Measurements from ENCODE around the gene COL26A1. TPM values are rescaled to one million over a fixed set of nuclear protein-coding genes. Genes with fewer than 3 reads are reported as not detected.

Gene COL26A1
- total and polyA plus RNA-seq, 2 experiments from 2014 or later: 11.6 to 19.1 TPM

DNA sequence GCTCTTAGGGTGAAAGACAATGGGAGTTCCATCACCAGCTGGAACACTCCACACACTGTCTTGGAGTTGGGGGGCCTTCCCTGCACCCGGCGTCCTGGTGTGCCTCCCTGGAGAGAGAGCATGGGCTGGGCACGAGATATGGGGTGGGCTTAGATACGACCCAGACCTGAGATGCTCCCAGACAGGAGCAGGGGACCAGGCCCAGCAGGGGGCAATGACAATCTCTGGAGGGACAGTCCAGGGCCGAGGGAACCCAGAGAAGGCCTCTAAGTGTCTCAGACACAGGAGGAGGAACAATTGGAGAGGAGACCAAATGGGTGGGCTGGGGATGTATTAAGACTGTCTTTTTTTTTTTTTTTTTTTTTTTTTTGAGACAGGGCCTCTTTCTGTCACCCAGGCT, 226.4 kb downstream of the COL26A1 start:
- TF ChIP-seq EZH2 (IDR thresholded peaks at IDR 0.05; ENCODE audit: borderline replicate concordance): no peak
- TF ChIP-seq CTCF (IDR thresholded peaks at IDR 0.05; ENCODE audit: poor library complexity): no peak
- TF ChIP-seq EZH2phosphoT487 (IDR thresholded peaks at IDR 0.05; ENCODE audit: low read depth, severe bottlenecking, unreplicated experiment): no peak

GRCh38 chr7:101589976-101590662, 227.4 kb downstream of the COL26A1 start:
- no peak overlapping the region for H2AFZ ChIP-seq
- no peaks in the 10 kb centered on the region for H4K20me1 ChIP-seq (ENCODE audit: insufficient read depth, poor library complexity, severe bottlenecking)
- H3K4me3 ChIP-seq: no peak overlapping the region
- H3K9me3 ChIP-seq (ENCODE audit: low read depth): no peaks in the 10 kb centered on the region
- H3K79me2 ChIP-seq: no peaks in the 10 kb centered on the region
- no peaks in the 10 kb centered on the region for H3K27me3 ChIP-seq
- no peak overlapping the region for H3K27ac ChIP-seq
- H3K4me1 ChIP-seq (ENCODE audit: insufficient read depth): peaks cover 34% of the 10 kb centered on the region
- TF ChIP-seq EZH2phosphoT487 (IDR thresholded peaks at IDR 0.05; ENCODE audit: low read depth, severe bottlenecking, unreplicated experiment): no peak
- TF ChIP-seq CTCF (IDR thresholded peaks at IDR 0.05; ENCODE audit: poor library complexity): no peak
- no peak for TF ChIP-seq EZH2 (IDR thresholded peaks at IDR 0.05; ENCODE audit: borderline replicate concordance)
- no peaks in the 10 kb centered on the region for H3K9me2 ChIP-seq (replicated peaks; ENCODE audit: insufficient read depth)
- H3K36me3 ChIP-seq (replicated peaks; ENCODE audit: insufficient read depth, low read depth): no peaks in the 10 kb centered on the region
- no peak for DNase-seq (ENCODE audit: low spot score)
- 84% methylated on average over 15 of the region's 15 CpGs for WGBS (ENCODE audit: low lambda C conversion rate, missing lambda C conversion rate)
- H3K4me2 ChIP-seq: no peak overlapping the region

More for the DNA sequence above, 226.4 kb downstream of the COL26A1 start:
- Histone ChIP-seq H3K4me3 (no peak overlapping the region), H4K20me1 (ENCODE audit: insufficient read depth, poor library complexity, severe bottlenecking) (no peaks in the 10 kb centered on the region), H2AFZ (no peak overlapping the region), H3K9me2 (replicated peaks; ENCODE audit: insufficient read depth) (no peaks in the 10 kb centered on the region), H3K27ac (peak overlapping the region; percentile 87), H3K36me3 (replicated peaks; ENCODE audit: insufficient read depth, low read depth) (no peaks in the 10 kb centered on the region), H3K9me3 (ENCODE audit: low read depth) (no peaks in the 10 kb centered on the region), H3K27me3 (no peaks in the 10 kb centered on the region), H3K4me1 (ENCODE audit: insufficient read depth) (peaks cover 34% of the 10 kb centered on the region), H3K4me2 (no peak overlapping the region), H3K79me2 (no peaks in the 10 kb centered on the region)
- DNase-seq (ENCODE audit: low spot score): no peak
- 65% methylated on average over 5 of the region's 5 CpGs for WGBS (ENCODE audit: low lambda C conversion rate, missing lambda C conversion rate)

- no peak for DNase-seq (ENCODE audit: low spot score)
Measured at GRCh38 chr7:101590663-101591435, 228.2 kb downstream of the COL26A1 start.

More at GRCh38 chr7:101590663-101591435, 228.2 kb downstream of the COL26A1 start:
- Histone ChIP-seq H3K4me1 (ENCODE audit: insufficient read depth) (peaks cover 26% of the 10 kb centered on the region), H3K27ac (no peak overlapping the region), H3K9me3 (ENCODE audit: low read depth) (no peaks in the 10 kb centered on the region), H3K9me2 (replicated peaks; ENCODE audit: insufficient read depth) (no peaks in the 10 kb centered on the region), H3K4me3 (no peak overlapping the region), H3K27me3 (no peaks in the 10 kb centered on the region), H3K4me2 (no peak overlapping the region), H3K36me3 (replicated peaks; ENCODE audit: insufficient read depth, low read depth) (no peaks in the 10 kb centered on the region), H2AFZ (no peak overlapping the region), H4K20me1 (ENCODE audit: insufficient read depth, poor library complexity, severe bottlenecking) (no peaks in the 10 kb centered on the region), H3K79me2 (no peaks in the 10 kb centered on the region)
- no peak for TF ChIP-seq EZH2phosphoT487 (IDR thresholded peaks at IDR 0.05; ENCODE audit: low read depth, severe bottlenecking, unreplicated experiment)
- TF ChIP-seq CTCF (IDR thresholded peaks at IDR 0.05; ENCODE audit: poor library complexity): no peak
- TF ChIP-seq EZH2 (IDR thresholded peaks at IDR 0.05; ENCODE audit: borderline replicate concordance): no peak
- 96% methylated on average over 18 of the region's 18 CpGs for WGBS (ENCODE audit: low lambda C conversion rate, missing lambda C conversion rate)
